ENCODE results near the gene NOL9. TPM values are rescaled to one million over a fixed set of nuclear protein-coding genes. Genes with fewer than 3 reads are reported as not detected.

The NOL9 gene
- total RNA-seq, 1 donor from 2014 or later, result 16.7 TPM

GRCh38 chr1:6500544-6501278 is 53.6 kb downstream of the NOL9 start:
- Histone ChIP-seq H3K27me3 (no peaks in the 10 kb centered on the region), H3K36me3 (no peaks in the 10 kb centered on the region), H3K9me3 (no peaks in the 10 kb centered on the region), H3K4me1 (peaks cover 26% of the 10 kb centered on the region), H3K4me3 (no peak overlapping the region), H3K27ac (no peak overlapping the region)
- intact Hi-C loops (cut with DNase I), result no loop called here
- no peak for DNase-seq (ENCODE audit: extremely low spot score in 2 of 2)
- TF ChIP-seq POLR2A (IDR thresholded peaks at IDR 0.05), result no peak
- no peak for TF ChIP-seq POLR2AphosphoS5 (IDR thresholded peaks at IDR 0.05; ENCODE audit: insufficient read depth in 1 of 2, low read depth in 1 of 2)
- no peak for TF ChIP-seq CTCF (IDR thresholded peaks at IDR 0.05)

GRCh38 chr1:6499296-6499695 is 55.0 kb downstream of the NOL9 start:
- Histone ChIP-seq H3K4me3 (no peak overlapping the region), H3K27ac (no peak overlapping the region), H3K4me1 (peaks cover 26% of the 10 kb centered on the region), H3K9me3 (no peaks in the 10 kb centered on the region), H3K36me3 (no peaks in the 10 kb centered on the region), H3K27me3 (no peaks in the 10 kb centered on the region)
- TF ChIP-seq POLR2AphosphoS5 (IDR thresholded peaks at IDR 0.05; ENCODE audit: insufficient read depth in 1 of 2, low read depth in 1 of 2) (no peak), POLR2A (IDR thresholded peaks at IDR 0.05) (no peak), CTCF (IDR thresholded peaks at IDR 0.05) (no peak)
- DNase-seq (ENCODE audit: extremely low spot score in 2 of 2), result no peak
- intact Hi-C loops (cut with DNase I), result no loop called here

GRCh38 chr1:6498576-6499111 is 55.7 kb downstream of the NOL9 start:
- no peak for TF ChIP-seq POLR2A (IDR thresholded peaks at IDR 0.05)
- TF ChIP-seq POLR2AphosphoS5 (IDR thresholded peaks at IDR 0.05; ENCODE audit: insufficient read depth in 1 of 2, low read depth in 1 of 2), result no peak
- TF ChIP-seq CTCF (IDR thresholded peaks at IDR 0.05), result no peak
- intact Hi-C loops (cut with DNase I), result no loop called here

GRCh38 chr1:6497867-6498575 is 56.3 kb downstream of the NOL9 start:
- DNase-seq (ENCODE audit: extremely low spot score in 2 of 2), result no peak
- Histone ChIP-seq H3K27me3 (no peaks in the 10 kb centered on the region), H3K4me1 (peaks cover 26% of the 10 kb centered on the region), H3K4me3 (peak overlapping the region; percentile 53 to 83), H3K36me3 (no peaks in the 10 kb centered on the region), H3K27ac (no peak overlapping the region), H3K9me3 (no peaks in the 10 kb centered on the region)
- intact Hi-C loops (cut with DNase I), result no loop called here
- TF ChIP-seq POLR2A (IDR thresholded peaks at IDR 0.05) (no peak), CTCF (IDR thresholded peaks at IDR 0.05) (no peak), POLR2AphosphoS5 (IDR thresholded peaks at IDR 0.05; ENCODE audit: insufficient read depth in 1 of 2, low read depth in 1 of 2) (no peak)

More at GRCh38 chr1:6498576-6499111, 55.7 kb downstream of the NOL9 start:
- no peaks in the 10 kb centered on the region for H3K36me3 ChIP-seq
- H3K27me3 ChIP-seq, result no peaks in the 10 kb centered on the region
- peaks cover 26% of the 10 kb centered on the region for H3K4me1 ChIP-seq
- no peak for DNase-seq (ENCODE audit: extremely low spot score in 2 of 2)
- no peak overlapping the region for H3K4me3 ChIP-seq
- no peak overlapping the region for H3K27ac ChIP-seq
- H3K9me3 ChIP-seq, result no peaks in the 10 kb centered on the region

Data from vagina (tissue), 2 donors.